HT-29 (cell line): ENCODE measurements around the gene VPS72. TPM values are rescaled to one million over a fixed set of nuclear protein-coding genes. Genes with fewer than 3 reads are reported as not detected.
"Not testable (repeated sequence)": the region's sequence is repeated elsewhere in the genome, so short reads cannot be mapped to it uniquely, and the experiment has no call there.

Experiments used
- DNase-seq: peaks from one replicate; pipeline ENCODE4 v3.0.0-alpha.2; 2015; ENCODE audit warnings: low spot score
- total RNA-seq: library from RNA; depleted of rRNA; stranded (reverse); fragments of >200 nt; shearing (Covaris generic); gene quantifications from 2 replicates; pipeline ENCODE4 v1.2.3, GENCODE V29; 2014; rRNA removed

Gene VPS72
- 48.9 and 49.1 TPM in 2 replicates for total RNA-seq

GRCh38 chr1:151189637-151190445 is at the start of gene VPS72:
VPS72 (minus strand) TSS chr1:151190197; CDS start chr1:151190121, 76 bp downstream.
- peak; percentile 90 for DNase-seq

- no peak for DNase-seq
Observed at GRCh38 chr1:151238467-151238739, 48.4 kb upstream of the VPS72 start.

- no peak for DNase-seq
Observed at GRCh38 chr1:151237678-151238466, 47.9 kb upstream of the VPS72 start.

- no peak for DNase-seq
Observed at GRCh38 chr1:151235235-151235634, 45.2 kb upstream of the VPS72 start.

- DNase-seq = no peak
Observed at GRCh38 chr1:151222130-151222529, 32.1 kb upstream of the VPS72 start.

- no peak for DNase-seq
Observed at GRCh38 chr1:151221616-151222015, 31.6 kb upstream of the VPS72 start.

GRCh38 chr1:151213560-151213959 is 23.6 kb upstream of the VPS72 start:
- DNase-seq = no peak

GRCh38 chr1:151211972-151212705 is 22.1 kb upstream of the VPS72 start:
- no peak for DNase-seq

GRCh38 chr1:151210830-151211229 is 20.8 kb upstream of the VPS72 start:
- no peak for DNase-seq

GRCh38 chr1:151205381-151205965 is 15.5 kb upstream of the VPS72 start:
- DNase-seq = not testable (repeated sequence)

- DNase-seq = peak; percentile 31
Observed at GRCh38 chr1:151199873-151200581, 10.0 kb upstream of the VPS72 start.

GRCh38 chr1:151198254-151199127 is 8.5 kb upstream of the VPS72 start, which contains the start of gene PIP5K1A:
PIP5K1A (plus strand) TSS chr1:151198552; CDS start chr1:151198997, 445 bp downstream.
- peak; percentile 99 for DNase-seq

GRCh38 chr1:151197863-151198253 is 7.9 kb upstream of the VPS72 start:
- DNase-seq = no peak

- DNase-seq = peak; percentile 91
Observed at GRCh38 chr1:151196292-151196800, 6.3 kb upstream of the VPS72 start.

- DNase-seq = peak; percentile 96
Observed at GRCh38 chr1:151194894-151195594, 5.0 kb upstream of the VPS72 start.

- DNase-seq = no peak
Observed at GRCh38 chr1:151193856-151194255, 3.9 kb upstream of the VPS72 start.

- no peak for DNase-seq
Observed at GRCh38 chr1:151193304-151193703, 3.3 kb upstream of the VPS72 start.

GRCh38 chr1:151192047-151192446 is 2.0 kb upstream of the VPS72 start:
- no peak for DNase-seq

- DNase-seq = not testable (repeated sequence)
Observed at GRCh38 chr1:151188667-151189066, 1.3 kb downstream of the VPS72 start.
